Measurements from ENCODE around the gene CCDC63.

DNA sequence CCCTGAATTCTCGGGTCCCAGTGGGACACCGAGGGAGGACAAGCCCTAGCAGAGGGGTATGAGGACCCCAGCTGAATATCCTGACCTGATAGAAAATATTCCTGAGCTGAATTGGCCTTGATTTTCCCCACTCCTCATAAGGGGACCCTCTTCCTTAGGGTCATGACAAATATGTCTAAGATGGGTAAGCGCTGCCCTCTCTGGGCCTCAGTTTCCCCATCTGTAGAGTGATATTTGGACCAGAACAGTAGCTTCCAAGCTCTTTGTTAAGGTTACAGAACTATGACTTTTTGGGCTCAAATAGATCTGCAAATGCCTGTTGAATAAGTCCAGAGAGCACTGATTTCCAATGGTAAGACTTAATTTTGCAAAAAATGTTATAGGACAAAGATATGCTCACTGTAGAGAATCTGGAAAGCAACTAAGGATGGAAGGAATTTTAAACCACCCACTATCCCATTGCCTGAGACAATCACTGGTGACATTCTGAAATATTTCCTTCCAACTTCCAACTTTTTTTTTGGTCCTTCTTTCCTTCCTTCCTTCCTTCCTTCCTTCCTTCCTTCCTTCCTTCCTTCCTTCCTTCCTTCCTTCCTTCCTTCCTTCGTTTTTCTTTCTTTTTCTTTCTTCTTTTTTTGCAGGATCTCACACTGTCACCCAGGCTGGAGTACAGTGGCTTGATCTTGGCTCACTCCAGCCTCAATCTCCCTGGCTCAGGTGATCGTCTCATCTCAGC is 41.6 kb downstream of the CCDC63 start:
- TF ChIP-seq, protein P1, sequence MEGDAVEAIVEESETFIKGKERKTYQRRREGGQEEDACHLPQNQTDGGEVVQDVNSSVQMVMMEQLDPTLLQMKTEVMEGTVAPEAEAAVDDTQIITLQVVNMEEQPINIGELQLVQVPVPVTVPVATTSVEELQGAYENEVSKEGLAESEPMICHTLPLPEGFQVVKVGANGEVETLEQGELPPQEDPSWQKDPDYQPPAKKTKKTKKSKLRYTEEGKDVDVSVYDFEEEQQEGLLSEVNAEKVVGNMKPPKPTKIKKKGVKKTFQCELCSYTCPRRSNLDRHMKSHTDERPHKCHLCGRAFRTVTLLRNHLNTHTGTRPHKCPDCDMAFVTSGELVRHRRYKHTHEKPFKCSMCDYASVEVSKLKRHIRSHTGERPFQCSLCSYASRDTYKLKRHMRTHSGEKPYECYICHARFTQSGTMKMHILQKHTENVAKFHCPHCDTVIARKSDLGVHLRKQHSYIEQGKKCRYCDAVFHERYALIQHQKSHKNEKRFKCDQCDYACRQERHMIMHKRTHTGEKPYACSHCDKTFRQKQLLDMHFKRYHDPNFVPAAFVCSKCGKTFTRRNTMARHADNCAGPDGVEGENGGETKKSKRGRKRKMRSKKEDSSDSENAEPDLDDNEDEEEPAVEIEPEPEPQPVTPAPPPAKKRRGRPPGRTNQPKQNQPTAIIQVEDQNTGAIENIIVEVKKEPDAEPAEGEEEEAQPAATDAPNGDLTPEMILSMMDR (IDR thresholded peaks at IDR 0.05) = peak in 1 of 6 experiments; percentile 2
- TF ChIP-seq POLR2A (IDR thresholded peaks at IDR 0.05) = no peak
